Left hindlimb (tissue), 1 donor: Measurements from ENCODE around the gene UNC13C.
"Not testable (repeated sequence)": the region's sequence is repeated elsewhere in the genome, so short reads cannot be mapped to it uniquely, and the experiment has no call there.

ENCODE experiments used
- DNase-seq: peaks from one replicate; pipeline ENCODE4 v3.0.0-alpha.2; 2018

UNC13C gene

GRCh38 chr15:53978253-53978906 is at the start of gene UNC13C:
UNC13C (plus strand) TSS chr15:53978441; CDS start chr15:54012904, 34,463 bp downstream.
- DNase-seq, result peak; percentile 64

- no peak for DNase-seq
Measured at GRCh38 chr15:53936137-53936536, 42.1 kb upstream of the UNC13C start.

- not testable (repeated sequence) for DNase-seq
Measured at GRCh38 chr15:53937632-53938031, 40.6 kb upstream of the UNC13C start.

GRCh38 chr15:53950572-53950971 is 27.7 kb upstream of the UNC13C start:
- no peak for DNase-seq

GRCh38 chr15:53955396-53955795 is 22.8 kb upstream of the UNC13C start:
- DNase-seq, result no peak

- DNase-seq, result no peak
Measured at GRCh38 chr15:53962646-53963561, 15.3 kb upstream of the UNC13C start.

- DNase-seq, result no peak
Measured at GRCh38 chr15:53963801-53964200, 14.4 kb upstream of the UNC13C start.

GRCh38 chr15:53974121-53974520 is 4.1 kb upstream of the UNC13C start:
- no peak for DNase-seq

GRCh38 chr15:53974813-53975212 is 3.4 kb upstream of the UNC13C start:
- DNase-seq, result no peak

- DNase-seq, result no peak
Measured at GRCh38 chr15:53976844-53977392, 1.3 kb upstream of the UNC13C start.

- DNase-seq, result no peak
Measured at GRCh38 chr15:53979051-53979788, 979 bp downstream of the UNC13C start.

- DNase-seq, result no peak
Measured at GRCh38 chr15:53980021-53980420, 1.8 kb downstream of the UNC13C start.

- DNase-seq, result no peak
Measured at GRCh38 chr15:53982071-53982680, 3.9 kb downstream of the UNC13C start.

- DNase-seq, result no peak
Measured at GRCh38 chr15:53982876-53983275, 4.6 kb downstream of the UNC13C start.

- no peak for DNase-seq
Measured at GRCh38 chr15:53984221-53984620, 6.0 kb downstream of the UNC13C start.

- no peak for DNase-seq
Measured at GRCh38 chr15:53985562-53985961, 7.3 kb downstream of the UNC13C start.

GRCh38 chr15:53987480-53987879 is 9.2 kb downstream of the UNC13C start:
- DNase-seq, result no peak

- no peak for DNase-seq
Measured at GRCh38 chr15:54007256-54007655, 29.0 kb downstream of the UNC13C start.

- no peak for DNase-seq
Measured at GRCh38 chr15:54011656-54012055, 33.4 kb downstream of the UNC13C start.

GRCh38 chr15:54014067-54014655 is 35.9 kb downstream of the UNC13C start:
- no peak for DNase-seq

- no peak for DNase-seq
Measured at GRCh38 chr15:54017251-54017650, 39.0 kb downstream of the UNC13C start.

- no peak for DNase-seq
Measured at GRCh38 chr15:54017959-54018358, 39.7 kb downstream of the UNC13C start.
